Prostate gland (tissue), 2 donors: ENCODE measurements around the gene ABHD16B. TPM values are rescaled to one million over a fixed set of nuclear protein-coding genes. Genes with fewer than 3 reads are reported as not detected.
"Not testable (repeated sequence)": the region's sequence is repeated elsewhere in the genome, so short reads cannot be mapped to it uniquely, and the experiment has no call there.

Experiments used
- DNase-seq: peaks from one replicate; pipeline ENCODE4 v3.0.0-alpha.2; 2019; ENCODE audit warnings: low spot score
- H3K27ac ChIP-seq, 2 donors: fragments of 200-600 bp; sonication (generic); 2 replicates each; pipeline ENCODE4 v1.5.1; 2017 to 2019
- H3K27me3 ChIP-seq: fragments of 200-600 bp; sonication (generic); replicated peaks from 2 replicates; pipeline ENCODE4 v1.5.1; 2019; ENCODE audit not compliant: insufficient read depth
- H3K36me3 ChIP-seq, 2 donors: fragments of 200-600 bp; sonication (generic); 1 replicate in 1 of 2; 2 replicates in 1 of 2; pipeline versions ENCODE4 v1.5.1 to v1.8.1; 2017 to 2019
- H3K4me1 ChIP-seq: fragments of 200-600 bp; sonication (generic); replicated peaks from 2 replicates; pipeline ENCODE4 v1.5.1; 2019
- H3K4me3 ChIP-seq, 2 donors: fragments of 200-600 bp; sonication (generic); 2 replicates each; pipeline ENCODE4 v1.5.1; 2017 to 2019
- H3K9me3 ChIP-seq: fragments of 200-600 bp; sonication (generic); 2 replicates; pipeline ENCODE4 v1.5.1; 2017
- POLR2A ChIP-seq: fragments of 450-650 bp; IDR thresholded peaks from one replicate; pipeline ENCODE4 v1.6.1; 2016; ENCODE audit warnings: antibody characterized with exemption, mild to moderate bottlenecking
- POLR2AphosphoS5 ChIP-seq: sonication (generic); formaldehyde crosslinking; IDR thresholded peaks from one replicate; pipeline ENCODE4 v1.6.1; 2017; ENCODE audit warnings: antibody characterized with exemption
- WGBS: methylation state at CpG from one replicate; pipeline ENCODE4 v1.1.5; 2018; 5-methylcytosine and 5-hydroxymethylcytosine counted together
- intact Hi-C: fragments of 100-400 bp; cut with DNase I; formaldehyde crosslinking; loops from one replicate; pipeline ENCODE4 v1.14.2; 2022
- total RNA-seq, 2 donors: library from RNA; depleted of rRNA; stranded (reverse); fragments of >200 nt; gene quantifications; one replicate each; pipeline ENCODE4 v1.1.0, GENCODE V29; 2016
- TF ChIP-seq, protein P1 (sequence below), 4 experiments: fragments of 200-600 bp in 2 of 4; fragments of 450-650 bp in 2 of 4; sonication (generic) in 2 of 4; IDR thresholded peaks; 1 replicate in 3 of 4; 2 replicates in 1 of 4; pipeline ENCODE4 v1.5.1; 2016 to 2019; ENCODE audit warnings: antibody characterized with exemption in 4 of 4, mild to moderate bottlenecking in 2 of 4, moderate library complexity in 2 of 4

Gene ABHD16B
- total RNA-seq, 2 donors from 2014 or later, result 1.6 TPM; not detected in 1

DNA sequence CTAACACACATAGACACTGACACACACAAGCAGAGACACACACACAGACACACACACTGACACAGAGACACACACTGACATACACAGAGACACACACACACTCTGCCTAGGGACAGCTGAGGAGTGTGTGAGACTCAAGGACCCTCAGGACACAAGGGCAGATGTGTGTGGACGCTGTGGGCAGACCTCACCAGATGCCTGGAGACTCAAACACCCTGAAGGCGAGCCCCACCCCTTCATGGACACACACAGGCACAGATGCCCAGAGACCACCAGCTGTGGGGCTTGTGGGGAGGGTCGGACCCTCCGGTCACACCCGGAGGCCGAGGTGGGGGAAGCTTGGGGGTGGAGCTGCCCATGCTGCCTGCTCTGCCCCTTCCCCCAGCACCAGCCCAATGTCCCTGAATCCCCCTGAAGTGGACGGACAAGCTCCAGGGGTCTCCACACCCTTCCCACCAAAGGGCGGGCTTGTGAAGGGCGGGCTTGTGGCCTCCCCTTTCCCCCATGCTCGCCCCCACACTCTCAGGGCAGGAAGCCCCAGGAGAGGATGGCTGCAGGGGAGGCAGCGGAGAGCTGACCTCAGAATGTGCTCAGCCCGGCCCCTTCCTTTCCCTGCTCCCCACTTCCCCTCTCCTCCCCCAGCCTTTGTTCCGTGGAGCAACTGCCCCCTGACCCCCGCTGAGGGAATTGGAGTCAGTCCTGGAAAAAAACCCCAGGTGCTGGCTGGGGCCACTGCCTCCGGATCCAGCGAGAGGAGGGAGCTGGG, 13.9 kb upstream of the ABHD16B start:
- TF ChIP-seq, protein P1, sequence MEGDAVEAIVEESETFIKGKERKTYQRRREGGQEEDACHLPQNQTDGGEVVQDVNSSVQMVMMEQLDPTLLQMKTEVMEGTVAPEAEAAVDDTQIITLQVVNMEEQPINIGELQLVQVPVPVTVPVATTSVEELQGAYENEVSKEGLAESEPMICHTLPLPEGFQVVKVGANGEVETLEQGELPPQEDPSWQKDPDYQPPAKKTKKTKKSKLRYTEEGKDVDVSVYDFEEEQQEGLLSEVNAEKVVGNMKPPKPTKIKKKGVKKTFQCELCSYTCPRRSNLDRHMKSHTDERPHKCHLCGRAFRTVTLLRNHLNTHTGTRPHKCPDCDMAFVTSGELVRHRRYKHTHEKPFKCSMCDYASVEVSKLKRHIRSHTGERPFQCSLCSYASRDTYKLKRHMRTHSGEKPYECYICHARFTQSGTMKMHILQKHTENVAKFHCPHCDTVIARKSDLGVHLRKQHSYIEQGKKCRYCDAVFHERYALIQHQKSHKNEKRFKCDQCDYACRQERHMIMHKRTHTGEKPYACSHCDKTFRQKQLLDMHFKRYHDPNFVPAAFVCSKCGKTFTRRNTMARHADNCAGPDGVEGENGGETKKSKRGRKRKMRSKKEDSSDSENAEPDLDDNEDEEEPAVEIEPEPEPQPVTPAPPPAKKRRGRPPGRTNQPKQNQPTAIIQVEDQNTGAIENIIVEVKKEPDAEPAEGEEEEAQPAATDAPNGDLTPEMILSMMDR (IDR thresholded peaks at IDR 0.05), result no peak
- TF ChIP-seq POLR2AphosphoS5 (no peak), POLR2A (no peak)
- WGBS, result 42% methylated on average over 16 of the region's 16 CpGs
- Histone ChIP-seq H3K27me3 (peaks cover 6% of the 10 kb centered on the region), H3K4me1 (no peaks in the 10 kb centered on the region), H3K36me3 (no peaks in the 10 kb centered on the region), H3K4me3 (no peak overlapping the region), H3K27ac (no peak overlapping the region), H3K9me3 (no peaks in the 10 kb centered on the region)
- intact Hi-C loops, result no loop called here
- no peak for DNase-seq

DNA sequence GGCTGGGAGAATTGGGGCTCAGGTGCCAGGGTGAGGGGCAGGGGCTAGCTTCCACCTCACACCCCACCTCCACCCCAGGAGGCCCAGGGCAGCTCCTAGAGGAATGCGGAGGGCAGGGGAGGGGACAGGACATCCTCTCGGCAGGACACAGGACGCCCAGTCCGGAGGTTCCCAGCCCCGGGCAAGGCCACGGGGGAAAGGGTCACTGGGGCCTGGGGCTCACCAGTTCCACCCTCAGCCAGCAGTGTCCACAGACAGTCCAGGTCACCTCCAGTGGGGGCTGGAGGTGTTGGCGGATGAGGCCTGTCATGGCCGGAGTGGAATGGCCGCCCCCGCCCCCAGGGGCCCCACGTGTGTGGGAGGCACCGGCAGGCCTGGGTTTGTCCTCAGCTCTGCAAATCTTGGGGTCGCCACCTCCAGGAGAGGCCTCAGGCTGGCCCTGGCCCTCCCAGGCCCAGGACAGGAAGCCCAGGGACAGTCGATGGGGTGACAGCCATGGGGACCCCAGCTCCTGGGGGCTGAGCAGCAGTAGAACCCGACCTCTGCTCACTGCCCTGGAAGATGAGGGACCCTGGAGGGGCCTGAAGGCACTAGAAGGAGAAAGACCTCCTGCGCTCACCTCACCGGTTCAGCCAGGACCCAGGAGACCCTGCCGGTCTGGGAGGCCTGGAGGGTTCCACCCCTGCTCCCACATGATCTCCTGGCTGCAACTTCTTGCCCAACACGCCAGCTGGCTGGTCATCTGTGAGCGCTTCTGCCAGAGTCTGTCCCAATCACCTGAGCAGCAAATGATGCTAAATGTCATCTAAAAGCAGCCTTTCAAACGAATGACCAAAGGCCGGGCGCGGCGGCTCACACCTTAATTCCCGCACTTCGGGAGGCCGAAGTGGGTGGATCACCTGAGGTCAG, 13.0 kb upstream of the ABHD16B start:
- TF ChIP-seq, protein P1 (IDR thresholded peaks at IDR 0.05), result no peak
- no peak for TF ChIP-seq POLR2AphosphoS5
- no peak for TF ChIP-seq POLR2A
- H3K27ac ChIP-seq, result no peak overlapping the region
- H3K4me3 ChIP-seq, result no peak overlapping the region
- H3K27me3 ChIP-seq, result peaks cover 6% of the 10 kb centered on the region
- WGBS, result 66% methylated on average over 28 of the region's 28 CpGs
- intact Hi-C loops, result no loop called here
- no peaks in the 10 kb centered on the region for H3K4me1 ChIP-seq
- H3K36me3 ChIP-seq, result no peaks in the 10 kb centered on the region
- no peak for DNase-seq
- H3K9me3 ChIP-seq, result no peaks in the 10 kb centered on the region

DNA sequence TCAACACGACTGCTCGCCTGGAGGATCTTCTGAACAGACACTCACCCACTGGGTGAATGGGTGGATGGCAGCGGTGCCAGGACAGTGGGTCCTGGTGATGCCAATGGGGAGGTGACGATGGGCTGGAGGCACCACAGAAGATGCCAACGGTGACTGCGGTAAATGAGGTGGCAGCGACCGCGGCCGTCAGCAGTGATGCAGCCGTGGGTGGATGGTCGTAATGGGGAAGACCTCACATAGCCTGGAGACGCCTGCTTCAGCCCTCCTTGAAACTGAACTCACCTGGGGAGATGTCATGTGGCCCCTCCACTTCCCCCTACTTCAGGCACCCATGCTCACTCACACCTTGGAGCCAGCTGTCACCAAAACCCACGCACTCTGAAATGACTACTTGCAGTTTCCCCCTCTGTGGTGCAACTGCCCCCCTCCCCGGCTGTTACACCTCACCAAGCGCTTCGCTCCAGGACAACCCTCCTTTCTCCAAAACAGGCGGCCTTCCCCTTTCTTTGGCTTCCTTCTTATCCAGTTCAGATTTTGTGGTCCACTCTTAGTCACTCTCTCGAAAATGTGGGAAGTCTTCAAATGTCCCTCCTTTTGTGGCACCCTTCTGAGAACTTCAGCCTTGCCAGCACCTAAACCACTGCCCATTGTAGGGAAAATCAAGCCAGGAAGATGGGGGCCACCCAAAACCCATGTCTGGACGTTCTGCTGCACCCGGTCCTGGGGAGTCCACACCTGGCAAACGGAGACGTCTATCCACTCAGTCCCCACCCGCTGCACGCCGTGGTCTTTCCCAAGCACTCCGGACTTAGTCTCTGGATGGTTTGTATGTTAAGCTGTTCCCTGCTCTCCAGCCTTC, 10.4 kb upstream of the ABHD16B start:
- H3K27me3 ChIP-seq, result peaks cover 6% of the 10 kb centered on the region
- intact Hi-C loops, result no loop called here

DNA sequence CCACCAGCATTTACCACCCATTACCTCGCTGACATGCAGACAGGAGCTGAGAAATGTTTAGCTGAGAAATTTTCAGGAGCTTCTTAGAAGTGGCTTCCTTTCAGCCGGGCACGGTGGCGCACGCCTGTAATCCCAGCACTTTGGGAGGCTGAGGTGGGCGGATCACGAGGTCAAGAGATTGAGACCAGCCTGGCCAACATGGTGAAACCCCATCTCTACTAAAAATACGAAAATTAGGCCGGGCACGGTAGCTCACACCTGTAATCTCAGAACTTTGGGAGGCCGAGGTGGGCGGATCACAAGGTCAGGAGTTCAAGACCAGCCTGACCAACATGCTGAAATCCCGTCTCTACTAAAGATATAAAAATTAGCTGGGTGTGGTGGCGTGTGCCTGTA, 9.8 kb upstream of the ABHD16B start:
- H3K36me3 ChIP-seq, H3K27me3 ChIP-seq, H3K4me3 ChIP-seq, intact Hi-C loops, H3K27ac ChIP-seq, H3K9me3 ChIP-seq, DNase-seq, H3K4me1 ChIP-seq: not testable (repeated sequence)
- 82% methylated on average over 14 of the region's 14 CpGs for WGBS

More for the DNA sequence above, 10.4 kb upstream of the ABHD16B start:
- no peak for DNase-seq
- Histone ChIP-seq H3K9me3 (no peaks in the 10 kb centered on the region), H3K36me3 (no peaks in the 10 kb centered on the region), H3K27ac (no peak overlapping the region), H3K4me3 (no peak overlapping the region), H3K4me1 (peaks cover 5% of the 10 kb centered on the region)
- 74% methylated on average over 26 of the region's 27 CpGs for WGBS
- TF ChIP-seq POLR2AphosphoS5, result no peak
- TF ChIP-seq, protein P1 (IDR thresholded peaks at IDR 0.05), result no peak
- TF ChIP-seq POLR2A, result no peak

DNA sequence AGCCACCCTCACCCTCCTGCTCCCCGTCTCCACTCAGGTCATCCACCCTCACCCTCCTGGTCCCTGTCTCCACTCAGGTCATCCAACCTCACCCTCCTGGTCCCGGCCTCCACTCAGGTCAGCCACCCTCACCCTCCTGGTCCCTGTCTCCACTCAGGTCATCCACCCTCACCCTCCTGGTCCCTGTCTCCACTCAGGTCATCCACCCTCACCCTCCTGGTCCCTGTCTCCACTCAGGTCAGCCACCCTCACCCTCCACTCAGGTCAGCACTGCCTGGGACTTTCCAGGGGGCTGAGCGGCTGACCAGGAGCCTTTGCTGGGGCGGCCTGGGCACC, 7.6 kb upstream of the ABHD16B start:
- 84% methylated on average over 4 of the region's 4 CpGs for WGBS
- H3K4me3 ChIP-seq, H3K27me3 ChIP-seq, H3K4me1 ChIP-seq, H3K36me3 ChIP-seq, H3K27ac ChIP-seq, H3K9me3 ChIP-seq, intact Hi-C loops, DNase-seq: not testable (repeated sequence)
